Smooth muscle cell (in vitro differentiated cells): Measurements from ENCODE around the gene NDUFS8. TPM values are rescaled to one million over a fixed set of nuclear protein-coding genes. Genes with fewer than 3 reads are reported as not detected.

Source experiments
- DNase-seq: peaks from one replicate; lab custom pipeline; 2025; ENCODE audit not compliant: unreplicated experiment; lab: John Stamatoyannopoulos, UW
- H2AFZ ChIP-seq: fragments of 200-600 bp; sonication (generic); 2 replicates; pipeline ENCODE4 v1.6.0; 2016; ENCODE audit warnings: antibody characterized with exemption, low read depth, mild to moderate bottlenecking
- H3F3A ChIP-seq: fragments of 200-600 bp; sonication (generic); 2 replicates; pipeline ENCODE4 v1.6.0; 2017; ENCODE audit warnings: antibody characterized with exemption, low read depth
- H3K27ac ChIP-seq: fragments of 200-600 bp; sonication (generic); 2 replicates; pipeline ENCODE4 v1.5.1; 2016; ENCODE audit warnings: low read depth, mild to moderate bottlenecking
- H3K27me3 ChIP-seq: fragments of 200-600 bp; sonication (generic); 2 replicates; pipeline ENCODE4 v1.6.1; 2016; ENCODE audit warnings: low read depth, mild to moderate bottlenecking
- H3K36me3 ChIP-seq: fragments of 200-600 bp; sonication (generic); 2 replicates; pipeline ENCODE4 v1.5.1; 2016; ENCODE audit warnings: low read depth
- H3K4me1 ChIP-seq: fragments of 200-600 bp; sonication (generic); 2 replicates; pipeline ENCODE4 v1.5.1; 2016; ENCODE audit warnings: low read depth
- H3K4me2 ChIP-seq: fragments of 200-600 bp; sonication (generic); 2 replicates; pipeline ENCODE4 v1.6.0; 2016; ENCODE audit warnings: mild to moderate bottlenecking
- H3K4me3 ChIP-seq: fragments of 200-600 bp; sonication (generic); 2 replicates; pipeline ENCODE4 v1.5.1; 2016; ENCODE audit warnings: mild to moderate bottlenecking
- H3K79me2 ChIP-seq: fragments of 200-600 bp; sonication (generic); 2 replicates; pipeline ENCODE4 v1.6.0; 2016; ENCODE audit warnings: low read depth, mild to moderate bottlenecking
- H3K9ac ChIP-seq: fragments of 200-600 bp; sonication (generic); 2 replicates; pipeline ENCODE4 v1.6.0; 2016; ENCODE audit warnings: low read depth
- H3K9me3 ChIP-seq: fragments of 200-600 bp; sonication (generic); replicated peaks from 2 replicates; pipeline ENCODE4 v1.5.1; 2016; ENCODE audit warnings: low read depth
- H4K20me1 ChIP-seq: fragments of 200-600 bp; sonication (generic); 2 replicates; pipeline ENCODE4 v1.6.0; 2016; ENCODE audit warnings: low read depth
- WGBS: methylation state at CpG from one replicate; pipeline ENCODE4 v1.1.7; 2016; ENCODE audit warnings: low lambda C conversion rate; 5-methylcytosine and 5-hydroxymethylcytosine counted together
- polyA plus RNA-seq: library from polyadenylated mRNA; unstranded; fragments of >200 nt; fragmentation: Nextera tagmentation; extraction: Ambion mirVana; gene quantifications from 2 replicates; pipeline ENCODE4 v1.2.1, GENCODE V29; 2016
- total RNA-seq: library from RNA; depleted of rRNA; stranded (reverse); fragments of >200 nt; gene quantifications from 2 replicates; pipeline ENCODE4 v1.2.3, GENCODE V29; 2014
- TF ChIP-seq, protein P1 (sequence below): fragments of 200-600 bp; sonication (generic); IDR thresholded peaks from 2 replicates; pipeline ENCODE4 v1.5.1; 2017; ENCODE audit warnings: borderline replicate concordance, mild to moderate bottlenecking, antibody characterized with exemption; ENCODE audit not compliant: insufficient read depth, poor library complexity, severe bottlenecking

NDUFS8 gene
- total and polyA plus RNA-seq, 2 experiments from 2014 or later = 165 to 314 TPM

DNA sequence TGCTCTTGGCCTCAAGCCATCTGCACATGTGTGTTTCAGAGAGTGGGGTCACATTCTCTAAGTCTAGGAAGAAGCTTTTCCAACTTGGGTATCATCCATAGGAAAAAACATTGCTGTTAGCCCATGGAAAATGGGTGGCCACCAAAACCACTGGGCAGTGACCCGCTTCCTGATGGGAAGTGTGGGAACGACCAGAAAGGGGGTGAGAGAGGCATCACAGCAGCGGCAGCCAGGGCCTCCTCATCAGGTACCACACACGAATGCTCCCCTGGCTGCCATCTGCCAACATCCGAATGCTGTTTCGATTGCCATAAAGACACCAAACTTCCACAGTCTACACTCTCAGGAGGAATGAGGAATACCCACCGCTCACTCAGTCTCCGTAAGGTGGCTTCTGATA is 50.4 kb downstream of the NDUFS8 start:
- Histone ChIP-seq H3K9me3 (no peaks in the 10 kb centered on the region), H3K4me1 (no peaks in the 10 kb centered on the region), H3K27ac (no peak overlapping the region), H3F3A (no peaks in the 10 kb centered on the region), H4K20me1 (peaks cover 46% of the 10 kb centered on the region), H3K79me2 (no peaks in the 10 kb centered on the region), H3K9ac (no peak overlapping the region), H3K36me3 (no peaks in the 10 kb centered on the region), H3K27me3 (no peaks in the 10 kb centered on the region), H3K4me3 (no peak overlapping the region), H2AFZ (no peak overlapping the region), H3K4me2 (no peak overlapping the region)
- TF ChIP-seq, protein P1, sequence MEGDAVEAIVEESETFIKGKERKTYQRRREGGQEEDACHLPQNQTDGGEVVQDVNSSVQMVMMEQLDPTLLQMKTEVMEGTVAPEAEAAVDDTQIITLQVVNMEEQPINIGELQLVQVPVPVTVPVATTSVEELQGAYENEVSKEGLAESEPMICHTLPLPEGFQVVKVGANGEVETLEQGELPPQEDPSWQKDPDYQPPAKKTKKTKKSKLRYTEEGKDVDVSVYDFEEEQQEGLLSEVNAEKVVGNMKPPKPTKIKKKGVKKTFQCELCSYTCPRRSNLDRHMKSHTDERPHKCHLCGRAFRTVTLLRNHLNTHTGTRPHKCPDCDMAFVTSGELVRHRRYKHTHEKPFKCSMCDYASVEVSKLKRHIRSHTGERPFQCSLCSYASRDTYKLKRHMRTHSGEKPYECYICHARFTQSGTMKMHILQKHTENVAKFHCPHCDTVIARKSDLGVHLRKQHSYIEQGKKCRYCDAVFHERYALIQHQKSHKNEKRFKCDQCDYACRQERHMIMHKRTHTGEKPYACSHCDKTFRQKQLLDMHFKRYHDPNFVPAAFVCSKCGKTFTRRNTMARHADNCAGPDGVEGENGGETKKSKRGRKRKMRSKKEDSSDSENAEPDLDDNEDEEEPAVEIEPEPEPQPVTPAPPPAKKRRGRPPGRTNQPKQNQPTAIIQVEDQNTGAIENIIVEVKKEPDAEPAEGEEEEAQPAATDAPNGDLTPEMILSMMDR = no peak
- 98% methylated on average over 8 of the region's 8 CpGs for WGBS
- DNase-seq = no peak

DNA sequence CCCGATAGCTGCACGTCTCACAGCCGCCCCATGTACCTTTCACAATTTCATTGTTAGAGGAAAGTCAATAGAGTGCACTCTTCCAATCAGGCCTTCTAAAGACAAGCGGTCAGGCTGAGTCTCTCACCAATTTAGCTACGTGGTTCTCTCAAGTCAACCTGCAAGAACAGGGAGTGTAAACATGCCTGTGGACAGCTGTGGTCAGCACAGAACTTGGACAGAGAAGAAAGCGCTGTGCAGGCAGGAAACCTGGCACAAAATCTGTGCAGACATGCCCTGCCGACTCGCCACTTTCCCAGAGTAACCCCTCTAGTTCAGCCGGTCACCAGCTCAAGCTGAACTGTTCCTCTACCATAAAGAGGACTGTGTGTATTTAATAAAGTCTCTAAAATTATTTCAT is 51.2 kb downstream of the NDUFS8 start:
- H3K9ac ChIP-seq = no peak overlapping the region
- H4K20me1 ChIP-seq = peaks cover 46% of the 10 kb centered on the region
- H3K9me3 ChIP-seq = no peaks in the 10 kb centered on the region
- peaks cover 6% of the 10 kb centered on the region for H3K79me2 ChIP-seq
- H3F3A ChIP-seq = no peaks in the 10 kb centered on the region
- no peak overlapping the region for H2AFZ ChIP-seq
- no peaks in the 10 kb centered on the region for H3K4me1 ChIP-seq
- WGBS = 92% methylated on average over 9 of the region's 9 CpGs
- no peak overlapping the region for H3K4me2 ChIP-seq
- TF ChIP-seq, protein P1 = no peak
- no peak overlapping the region for H3K4me3 ChIP-seq
- H3K27me3 ChIP-seq = no peaks in the 10 kb centered on the region
- no peak for DNase-seq
- no peaks in the 10 kb centered on the region for H3K36me3 ChIP-seq
- H3K27ac ChIP-seq = no peak overlapping the region

DNA sequence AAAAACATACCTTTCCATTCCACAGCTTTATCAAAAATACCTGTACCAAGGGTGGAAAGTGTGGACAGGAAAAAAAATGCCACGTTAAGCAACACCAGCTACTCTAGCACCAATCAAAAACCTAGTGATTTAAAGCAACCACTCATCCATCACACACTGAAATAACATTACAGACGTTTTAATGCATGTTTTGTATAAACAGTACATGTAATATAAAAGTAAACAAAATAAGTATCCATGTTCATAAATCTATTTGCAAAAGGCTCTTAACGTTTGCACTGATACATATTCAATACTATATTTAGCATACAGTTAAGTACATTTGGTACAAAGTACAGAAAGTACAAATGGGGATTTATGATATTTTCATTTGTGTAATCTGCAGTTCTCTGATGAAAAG is 52.0 kb downstream of the NDUFS8 start:
- Histone ChIP-seq H3K9me3 (no peaks in the 10 kb centered on the region), H3K36me3 (no peaks in the 10 kb centered on the region), H3K27ac (no peak overlapping the region), H3K9ac (no peak overlapping the region), H3K4me1 (no peaks in the 10 kb centered on the region), H3K4me2 (no peak overlapping the region), H4K20me1 (peaks cover 46% of the 10 kb centered on the region), H3K4me3 (no peak overlapping the region), H3K27me3 (no peaks in the 10 kb centered on the region), H3F3A (no peaks in the 10 kb centered on the region), H2AFZ (no peak overlapping the region), H3K79me2 (peaks cover 11% of the 10 kb centered on the region)
- no peak for DNase-seq
- WGBS = 84% methylated on average over 3 of the region's 3 CpGs
- TF ChIP-seq, protein P1 = no peak

DNA sequence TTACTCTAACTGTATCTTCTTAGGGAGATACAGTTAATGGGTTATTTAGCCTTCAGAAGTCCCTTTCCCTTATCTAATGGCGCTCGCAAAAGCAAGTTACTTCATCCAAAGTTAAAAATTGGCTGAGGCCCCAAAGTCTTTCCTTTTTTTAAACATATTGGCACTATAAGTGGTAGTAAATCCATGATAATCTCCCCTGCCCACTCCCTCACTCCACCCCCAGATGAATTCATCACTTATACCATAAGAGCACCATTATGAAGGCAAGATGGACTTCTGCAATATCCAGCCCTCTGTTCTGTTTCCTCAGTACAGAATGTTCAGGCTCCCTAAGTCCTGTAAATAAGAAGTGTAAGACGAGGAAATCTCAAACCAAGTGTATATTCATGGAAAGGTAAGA is 53.0 kb downstream of the NDUFS8 start:
- no peak overlapping the region for H3K4me3 ChIP-seq
- TF ChIP-seq, protein P1 = no peak

More for the DNA sequence above, 53.0 kb downstream of the NDUFS8 start:
- H2AFZ ChIP-seq = no peak overlapping the region
- no peaks in the 10 kb centered on the region for H3F3A ChIP-seq
- no peaks in the 10 kb centered on the region for H3K9me3 ChIP-seq
- no peaks in the 10 kb centered on the region for H3K36me3 ChIP-seq
- 38% methylated on average over 3 of the region's 3 CpGs for WGBS
- H3K4me1 ChIP-seq = no peaks in the 10 kb centered on the region
- DNase-seq = no peak
- H3K79me2 ChIP-seq = peaks cover 14% of the 10 kb centered on the region
- H3K4me2 ChIP-seq = no peak overlapping the region
- no peaks in the 10 kb centered on the region for H3K27me3 ChIP-seq
- peaks cover 43% of the 10 kb centered on the region for H4K20me1 ChIP-seq
- no peak overlapping the region for H3K27ac ChIP-seq
- no peak overlapping the region for H3K9ac ChIP-seq
